Right hindlimb (tissue), 1 donor: ENCODE data around the gene CARD8.
A peak's percentile ranks its signal among the peaks of the same experiment; 100 is the strongest.
"Not testable (repeated sequence)": the region's sequence is repeated elsewhere in the genome, so short reads cannot be mapped to it uniquely, and the experiment has no call there.

ENCODE experiments used
- DNase-seq: peaks from one replicate; pipeline ENCODE4 v3.0.0-alpha.2; 2018

The CARD8 gene

GRCh38 chr19:48260359-48260714 lies 4.6 kb upstream of the CARD8 start:
- DNase-seq = not testable (repeated sequence)

- DNase-seq = not testable (repeated sequence)
These were observed 3.3 kb upstream of the CARD8 start for GRCh38 chr19:48258992-48259391.

GRCh38 chr19:48258350-48258749 lies 2.6 kb upstream of the CARD8 start:
- DNase-seq = no peak

GRCh38 chr19:48254529-48254970 lies 1.2 kb downstream of the CARD8 start:
- DNase-seq = no peak

GRCh38 chr19:48253999-48254398 lies 1.7 kb downstream of the CARD8 start:
- DNase-seq = no peak

- DNase-seq = no peak
These were observed 3.1 kb downstream of the CARD8 start for GRCh38 chr19:48252609-48253008.

GRCh38 chr19:48250290-48251025 lies 5.3 kb downstream of the CARD8 start:
- DNase-seq = no peak

- DNase-seq = peak; percentile 33
These were observed 6.2 kb downstream of the CARD8 start for GRCh38 chr19:48249502-48250014.

GRCh38 chr19:48248081-48248833 lies 7.5 kb downstream of the CARD8 start:
- DNase-seq = no peak

- no peak for DNase-seq
These were observed 8.5 kb downstream of the CARD8 start for GRCh38 chr19:48247212-48247611.

- no peak for DNase-seq
These were observed 9.6 kb downstream of the CARD8 start for GRCh38 chr19:48246101-48246500.

GRCh38 chr19:48244281-48244680 lies 11.4 kb downstream of the CARD8 start:
- no peak for DNase-seq

- DNase-seq = not testable (repeated sequence)
These were observed 13.9 kb downstream of the CARD8 start for GRCh38 chr19:48241771-48242170.

- DNase-seq = no peak
These were observed 16.1 kb downstream of the CARD8 start for GRCh38 chr19:48239582-48240141.

GRCh38 chr19:48239120-48239519 lies 16.6 kb downstream of the CARD8 start:
- no peak for DNase-seq

GRCh38 chr19:48237057-48237456 lies 18.7 kb downstream of the CARD8 start:
- DNase-seq = no peak

- DNase-seq = no peak
These were observed 25.1 kb downstream of the CARD8 start for GRCh38 chr19:48230555-48231129.

- DNase-seq = no peak
These were observed 34.1 kb downstream of the CARD8 start for GRCh38 chr19:48221628-48222027.

- not testable (repeated sequence) for DNase-seq
These were observed 34.9 kb downstream of the CARD8 start for GRCh38 chr19:48220784-48221183.

- DNase-seq = no peak
These were observed 36.7 kb downstream of the CARD8 start for GRCh38 chr19:48218997-48219396.

- DNase-seq = no peak
These were observed 38.8 kb downstream of the CARD8 start for GRCh38 chr19:48216933-48217332.

- no peak for DNase-seq
These were observed 41.8 kb downstream of the CARD8 start for GRCh38 chr19:48213959-48214358.

- no peak for DNase-seq
These were observed 45.7 kb downstream of the CARD8 start for GRCh38 chr19:48210005-48210404.
